ENCODE measurements around the gene LSAMP.

DNA sequence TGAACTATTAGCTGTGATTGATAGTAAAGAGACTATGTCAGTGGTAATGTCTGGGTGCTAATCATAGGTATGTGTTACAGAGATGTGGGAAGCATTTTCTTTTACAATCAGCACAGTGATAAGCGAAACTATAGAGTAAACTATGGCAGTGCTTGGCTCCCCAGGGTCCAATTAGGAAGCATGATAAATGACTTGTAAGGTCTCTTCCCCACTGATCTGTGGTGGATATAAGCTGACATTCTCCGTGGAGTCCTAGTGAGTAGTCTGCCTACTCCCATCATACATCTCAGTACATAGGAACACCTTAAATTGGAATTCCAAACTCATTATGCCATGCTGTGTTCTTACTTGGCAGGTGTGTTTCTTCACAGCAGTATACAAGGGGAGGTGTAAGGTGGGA is 617.8 kb downstream of the LSAMP start:
- TF ChIP-seq, protein P1, sequence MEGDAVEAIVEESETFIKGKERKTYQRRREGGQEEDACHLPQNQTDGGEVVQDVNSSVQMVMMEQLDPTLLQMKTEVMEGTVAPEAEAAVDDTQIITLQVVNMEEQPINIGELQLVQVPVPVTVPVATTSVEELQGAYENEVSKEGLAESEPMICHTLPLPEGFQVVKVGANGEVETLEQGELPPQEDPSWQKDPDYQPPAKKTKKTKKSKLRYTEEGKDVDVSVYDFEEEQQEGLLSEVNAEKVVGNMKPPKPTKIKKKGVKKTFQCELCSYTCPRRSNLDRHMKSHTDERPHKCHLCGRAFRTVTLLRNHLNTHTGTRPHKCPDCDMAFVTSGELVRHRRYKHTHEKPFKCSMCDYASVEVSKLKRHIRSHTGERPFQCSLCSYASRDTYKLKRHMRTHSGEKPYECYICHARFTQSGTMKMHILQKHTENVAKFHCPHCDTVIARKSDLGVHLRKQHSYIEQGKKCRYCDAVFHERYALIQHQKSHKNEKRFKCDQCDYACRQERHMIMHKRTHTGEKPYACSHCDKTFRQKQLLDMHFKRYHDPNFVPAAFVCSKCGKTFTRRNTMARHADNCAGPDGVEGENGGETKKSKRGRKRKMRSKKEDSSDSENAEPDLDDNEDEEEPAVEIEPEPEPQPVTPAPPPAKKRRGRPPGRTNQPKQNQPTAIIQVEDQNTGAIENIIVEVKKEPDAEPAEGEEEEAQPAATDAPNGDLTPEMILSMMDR (IDR thresholded peaks at IDR 0.05): no peak
- no peak for TF ChIP-seq POLR2AphosphoS5 (IDR thresholded peaks at IDR 0.05)
- no peak for TF ChIP-seq POLR2A (IDR thresholded peaks at IDR 0.05)
- no peak for TF ChIP-seq EP300 (IDR thresholded peaks at IDR 0.05)

Data from sigmoid colon (tissue), 4 donors.